GM19395 (cell line): ENCODE measurements around the gene LGR6.
A peak's percentile ranks its signal among the peaks of the same experiment; 100 is the strongest.
"Not testable (repeated sequence)": the region's sequence is repeated elsewhere in the genome, so short reads cannot be mapped to it uniquely, and the experiment has no call there.

Experiments used
- ATAC-seq: cut with Tn5 transposase; IDR thresholded peaks from one replicate; pipeline ENCODE4 v1.9.1; 2021; ENCODE audit warnings: mild to moderate bottlenecking, moderate library complexity; ENCODE audit not compliant: unreplicated experiment

LGR6 gene

GRCh38 chr1:202193614-202194327, at the start of gene LGR6:
TSS of gene LGR6 (plus strand) at chr1:202193799. CDS start at chr1:202193990, 191 bp downstream.
- ATAC-seq, result no peak

- peak; percentile 49 for ATAC-seq
These were observed 49.1 kb upstream of the LGR6 start, which contains the start of gene ARL8A for GRCh38 chr1:202144402-202145067. TSS of gene ARL8A (minus strand) at chr1:202144737. CDS start at chr1:202144572, 165 bp downstream.

- ATAC-seq, result peak; percentile 8
These were observed 48.4 kb upstream of the LGR6 start for GRCh38 chr1:202145068-202145743.

- ATAC-seq, result not testable (repeated sequence)
These were observed 47.9 kb upstream of the LGR6 start for GRCh38 chr1:202145744-202146140.

GRCh38 chr1:202146279-202146678, 47.3 kb upstream of the LGR6 start:
- ATAC-seq, result no peak

GRCh38 chr1:202146993-202147392, 46.6 kb upstream of the LGR6 start:
- no peak for ATAC-seq

- no peak for ATAC-seq
These were observed 45.2 kb upstream of the LGR6 start for GRCh38 chr1:202148391-202148790.

GRCh38 chr1:202149566-202149965, 44.0 kb upstream of the LGR6 start:
- no peak for ATAC-seq

- no peak for ATAC-seq
These were observed 43.4 kb upstream of the LGR6 start for GRCh38 chr1:202150187-202150586.

- no peak for ATAC-seq
These were observed 43.0 kb upstream of the LGR6 start for GRCh38 chr1:202150602-202151001.

- no peak for ATAC-seq
These were observed 42.6 kb upstream of the LGR6 start for GRCh38 chr1:202151045-202151444.

GRCh38 chr1:202152399-202152798, 41.2 kb upstream of the LGR6 start:
- ATAC-seq, result no peak

GRCh38 chr1:202153284-202153683, 40.3 kb upstream of the LGR6 start:
- ATAC-seq, result no peak

GRCh38 chr1:202154148-202154765, 39.3 kb upstream of the LGR6 start:
- ATAC-seq, result no peak

- no peak for ATAC-seq
These were observed 38.7 kb upstream of the LGR6 start for GRCh38 chr1:202154766-202155477.

- ATAC-seq, result no peak
These were observed 38.0 kb upstream of the LGR6 start for GRCh38 chr1:202155478-202156021.

GRCh38 chr1:202156590-202156989, 37.0 kb upstream of the LGR6 start:
- no peak for ATAC-seq

GRCh38 chr1:202157945-202158344, 35.7 kb upstream of the LGR6 start:
- ATAC-seq, result no peak

GRCh38 chr1:202158810-202159533, 34.6 kb upstream of the LGR6 start:
- peak; percentile 36 for ATAC-seq
